HG02870 (cell line): ENCODE data around the gene DNAJC7.

Experiments
- ATAC-seq: cut with Tn5 transposase; IDR thresholded peaks from one replicate; pipeline ENCODE4 v1.9.1; 2021; ENCODE audit warnings: mild to moderate bottlenecking, moderate library complexity; ENCODE audit not compliant: unreplicated experiment

Gene DNAJC7

GRCh38 chr17:41930009-41930832 lies 87.0 kb downstream of the DNAJC7 start, which contains the start of gene ODAD4:
Gene ODAD4, plus strand, starts transcription at chr17:41930617. Its CDS starts 107 bp downstream, at chr17:41930724.
- ATAC-seq = peak; percentile 82

GRCh38 chr17:41928693-41929251 lies 88.5 kb downstream of the DNAJC7 start:
- ATAC-seq = no peak
